ENCODE results near the gene GPR17.

DNA sequence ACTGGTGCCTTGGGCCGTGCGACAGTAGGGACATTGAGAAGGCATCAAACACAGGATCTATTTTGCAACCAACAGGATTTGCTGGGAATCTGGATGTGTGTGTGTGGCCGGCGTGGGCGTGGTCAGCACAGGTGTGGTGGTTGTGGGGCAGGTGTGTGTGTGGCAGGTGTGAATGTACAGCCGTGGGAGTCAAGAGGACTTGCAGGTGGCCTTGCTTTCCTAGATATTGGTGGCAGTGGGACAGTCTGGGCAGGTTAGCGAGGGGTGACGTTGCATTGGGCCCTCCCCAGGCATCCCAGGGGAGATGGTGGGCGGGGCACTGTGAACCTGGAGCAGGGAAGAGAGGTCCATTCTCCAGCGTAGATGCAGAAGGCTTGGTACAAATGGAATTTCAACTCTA lies 32.6 kb downstream of the GPR17 start:
- TF ChIP-seq, protein P1, sequence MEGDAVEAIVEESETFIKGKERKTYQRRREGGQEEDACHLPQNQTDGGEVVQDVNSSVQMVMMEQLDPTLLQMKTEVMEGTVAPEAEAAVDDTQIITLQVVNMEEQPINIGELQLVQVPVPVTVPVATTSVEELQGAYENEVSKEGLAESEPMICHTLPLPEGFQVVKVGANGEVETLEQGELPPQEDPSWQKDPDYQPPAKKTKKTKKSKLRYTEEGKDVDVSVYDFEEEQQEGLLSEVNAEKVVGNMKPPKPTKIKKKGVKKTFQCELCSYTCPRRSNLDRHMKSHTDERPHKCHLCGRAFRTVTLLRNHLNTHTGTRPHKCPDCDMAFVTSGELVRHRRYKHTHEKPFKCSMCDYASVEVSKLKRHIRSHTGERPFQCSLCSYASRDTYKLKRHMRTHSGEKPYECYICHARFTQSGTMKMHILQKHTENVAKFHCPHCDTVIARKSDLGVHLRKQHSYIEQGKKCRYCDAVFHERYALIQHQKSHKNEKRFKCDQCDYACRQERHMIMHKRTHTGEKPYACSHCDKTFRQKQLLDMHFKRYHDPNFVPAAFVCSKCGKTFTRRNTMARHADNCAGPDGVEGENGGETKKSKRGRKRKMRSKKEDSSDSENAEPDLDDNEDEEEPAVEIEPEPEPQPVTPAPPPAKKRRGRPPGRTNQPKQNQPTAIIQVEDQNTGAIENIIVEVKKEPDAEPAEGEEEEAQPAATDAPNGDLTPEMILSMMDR (optimal IDR thresholded peaks at IDR 0.05 in 1 of 3, IDR thresholded peaks at IDR 0.05 in 1 of 3, conservative IDR thresholded peaks at IDR 0.05 in 1 of 3; ENCODE audit: extremely low read depth in 1 of 3, insufficient read depth in 2 of 3, low read length in 3 of 3) = no peak
- no peak for TF ChIP-seq EZH2 (IDR thresholded peaks at IDR 0.05; ENCODE audit: low read length)

All from keratinocyte (primary cell).